GM21360 (cell line): ENCODE measurements around the gene PRKRIP1.
"Not testable (repeated sequence)": the region's sequence is repeated elsewhere in the genome, so short reads cannot be mapped to it uniquely, and the experiment has no call there.

Experiments used
- ATAC-seq: cut with Tn5 transposase; IDR thresholded peaks from one replicate; pipeline ENCODE4 v1.9.1; 2021; ENCODE audit warnings: mild to moderate bottlenecking, moderate library complexity; ENCODE audit not compliant: unreplicated experiment

Gene PRKRIP1

GRCh38 chr7:102474736-102475435 is 78.7 kb downstream of the PRKRIP1 start:
- not testable (repeated sequence) for ATAC-seq
